CD4-positive, CD25-positive, alpha-beta regulatory T cell (primary cell): Measurements from ENCODE around the gene LRRC8E. TPM values are rescaled to one million over a fixed set of nuclear protein-coding genes. Genes with fewer than 3 reads are reported as not detected.
A peak's percentile ranks its signal among the peaks of the same experiment; 100 is the strongest.
"Not testable (repeated sequence)": the region's sequence is repeated elsewhere in the genome, so short reads cannot be mapped to it uniquely, and the experiment has no call there.

Source experiments
- ATAC-seq, 2 donors: fragments of 150-1000 bp; cut with Tn5 transposase; one replicate each; pipeline ENCODE4 v1.10.0; 2021; ENCODE audit warnings: low read depth in 2 of 2, moderate number of reproducible peaks in 2 of 2, moderate library complexity in 1 of 2
- DNase-seq, 3 donors: peaks; one replicate each; pipeline versions ENCODE4 v3.0.0 to v3.0.0-alpha.2; 2012 to 2022; ENCODE audit warnings: mixed read lengths in 1 of 3
- H3K27ac ChIP-seq: one replicate; pipeline ENCODE4 v1.7.0; 2013; ENCODE audit warnings: mild to moderate bottlenecking, low read length; ENCODE audit not compliant: insufficient read depth, poor library complexity, severe bottlenecking
- H3K27me3 ChIP-seq: one replicate; pipeline ENCODE4 v1.7.0; 2013; ENCODE audit warnings: low read length; ENCODE audit not compliant: control insufficient read depth, insufficient read depth
- H3K36me3 ChIP-seq: one replicate; pipeline ENCODE4 v1.7.0; 2013; ENCODE audit warnings: mild to moderate bottlenecking, low read length, moderate library complexity; ENCODE audit not compliant: control insufficient read depth, insufficient read depth
- H3K4me1 ChIP-seq: 2 replicates; pipeline ENCODE4 v1.7.0; 2013; ENCODE audit warnings: mild to moderate bottlenecking, low read length; ENCODE audit not compliant: insufficient read depth, control insufficient read depth, poor library complexity, severe bottlenecking
- H3K4me3 ChIP-seq: one replicate; pipeline ENCODE4 v1.7.0; 2013; ENCODE audit warnings: low read depth, mild to moderate bottlenecking, low read length, moderate library complexity
- H3K9me3 ChIP-seq, 2 experiments: 1 replicate in 1 of 2; 2 replicates in 1 of 2; pipeline ENCODE4 v1.7.0; 2013; ENCODE audit warnings: low read length in 2 of 2, mild to moderate bottlenecking in 1 of 2, moderate library complexity in 1 of 2; ENCODE audit not compliant: control insufficient read depth in 2 of 2
- H3K27ac Mint-ChIP-seq, 3 donors: one replicate each; pipeline ENCODE4 v1.8.0; 2020 to 2022; ENCODE audit warnings: mild to moderate bottlenecking in 3 of 3, mixed read lengths in 3 of 3, moderate library complexity in 2 of 3
- H3K27me3 Mint-ChIP-seq: one replicate; pipeline ENCODE4 v1.8.0; 2022; ENCODE audit warnings: mild to moderate bottlenecking, mixed read lengths
- H3K36me3 Mint-ChIP-seq: one replicate; pipeline ENCODE4 v1.8.0; 2020; ENCODE audit warnings: mixed read lengths
- H3K4me1 Mint-ChIP-seq, 4 donors: one replicate each; pipeline ENCODE4 v1.8.0; 2020 to 2022; ENCODE audit warnings: mixed read lengths in 4 of 4, mild to moderate bottlenecking in 1 of 4
- H3K4me3 Mint-ChIP-seq, 4 donors: one replicate each; pipeline ENCODE4 v1.8.0; 2020 to 2022; ENCODE audit warnings: mild to moderate bottlenecking in 4 of 4, mixed read lengths in 4 of 4, moderate library complexity in 3 of 4
- H3K9me3 Mint-ChIP-seq, 7 donors: one replicate each; pipeline ENCODE4 v1.8.0; 2020 to 2022; ENCODE audit warnings: mixed read lengths in 7 of 7, mild to moderate bottlenecking in 3 of 7, moderate library complexity in 2 of 7
- polyA plus RNA-seq, 4 donors: library from polyadenylated mRNA; unstranded; fragments of 300-500 nt; fragmentation: Illumina TruSeq; gene quantifications; one replicate each; pipeline ENCODE4 v1.2.3, GENCODE V29; 2021
- total RNA-seq: library from RNA; stranded (reverse); gene quantifications from one replicate; pipeline ENCODE4 v1.2.3, GENCODE V29; 2022

The LRRC8E gene
- total and polyA plus RNA-seq, 5 donors from 2014 or later = not detected

- H3K27ac Mint-ChIP-seq = peak within 1 kb of the TSS in 1 of 3 donors; percentile 89
- H3K4me1 ChIP-seq = peaks cover 29% of the 10 kb centered on the region
- no peak for DNase-seq
- H3K36me3 ChIP-seq = peaks cover 19% of the 10 kb centered on the region
- no peak within 1 kb of the TSS for H3K4me3 ChIP-seq
- H3K27ac ChIP-seq = no peak within 1 kb of the TSS
- no peaks in the 10 kb centered on the region for H3K9me3 Mint-ChIP-seq
- ATAC-seq = no peak
- no peaks in the 10 kb centered on the region for H3K9me3 ChIP-seq
- H3K4me3 Mint-ChIP-seq = peak within 1 kb of the TSS; percentile 55 to 83 (median 65)
- peaks cover 11% of the 10 kb centered on the region for H3K27me3 ChIP-seq
- H3K27me3 Mint-ChIP-seq = peaks cover 36% of the 10 kb centered on the region
- H3K4me1 Mint-ChIP-seq = peaks cover 0 to 29% (median 6%) of the 10 kb centered on the region in 4 donors
- H3K36me3 Mint-ChIP-seq = peaks cover 14% of the 10 kb centered on the region
Observed at GRCh38 chr19:7914598-7915045, 26.3 kb downstream of the LRRC8E start, which contains the start of gene TGFBR3L. Gene TGFBR3L (plus strand): TSS chr19:7914830.

GRCh38 chr19:7915250-7916102, 27.2 kb downstream of the LRRC8E start:
- H3K27me3 ChIP-seq = peaks cover 11% of the 10 kb centered on the region
- no peak for ATAC-seq
- peak overlapping the region in 1 of 3 donors; percentile 89 for H3K27ac Mint-ChIP-seq
- peak overlapping the region; percentile 32 to 83 (median 64) for H3K4me3 Mint-ChIP-seq
- no peak overlapping the region for H3K27ac ChIP-seq
- H3K9me3 Mint-ChIP-seq = peaks cover 0 to 2% (median 0%) of the 10 kb centered on the region in 7 donors
- H3K4me1 Mint-ChIP-seq = peaks cover 0 to 35% (median 11%) of the 10 kb centered on the region in 4 donors
- peaks cover 34% of the 10 kb centered on the region for H3K4me1 ChIP-seq
- no peaks in the 10 kb centered on the region for H3K9me3 ChIP-seq
- peaks cover 16% of the 10 kb centered on the region for H3K36me3 ChIP-seq
- DNase-seq = no peak
- no peak overlapping the region for H3K4me3 ChIP-seq
- H3K27me3 Mint-ChIP-seq = peaks cover 43% of the 10 kb centered on the region
- H3K36me3 Mint-ChIP-seq = peaks cover 14% of the 10 kb centered on the region

GRCh38 chr19:7916103-7916954, 28.0 kb downstream of the LRRC8E start:
- H3K36me3 ChIP-seq = peaks cover 9% of the 10 kb centered on the region
- DNase-seq = peak; percentile 44 to 49 (median 47)
- peaks cover 39% of the 10 kb centered on the region for H3K4me1 ChIP-seq
- Mint-ChIP-seq H3K4me3 (peak overlapping the region; percentile 26 to 83 (median 52)), H3K27ac (no peak overlapping the region), H3K27me3 (peaks cover 43% of the 10 kb centered on the region), H3K36me3 (peaks cover 9% of the 10 kb centered on the region), H3K9me3 (peaks cover 0 to 2% (median 0%) of the 10 kb centered on the region in 7 donors), H3K4me1 (peaks cover 0 to 40% (median 16%) of the 10 kb centered on the region in 4 donors)
- ATAC-seq = no peak
- no peak overlapping the region for H3K27ac ChIP-seq
- no peaks in the 10 kb centered on the region for H3K9me3 ChIP-seq
- H3K27me3 ChIP-seq = peaks cover 11% of the 10 kb centered on the region
- no peak overlapping the region for H3K4me3 ChIP-seq

GRCh38 chr19:7916955-7917266, 28.6 kb downstream of the LRRC8E start:
- DNase-seq = no peak
- H3K4me1 ChIP-seq = peaks cover 45% of the 10 kb centered on the region
- Mint-ChIP-seq H3K27me3 (peaks cover 43% of the 10 kb centered on the region), H3K4me3 (peak overlapping the region; percentile 64 to 82 (median 80)), H3K27ac (peak overlapping the region in 1 of 3 donors; percentile 63), H3K4me1 (peaks cover 0 to 43% (median 18%) of the 10 kb centered on the region in 4 donors), H3K36me3 (peaks cover 6% of the 10 kb centered on the region), H3K9me3 (peaks cover 0 to 2% (median 0%) of the 10 kb centered on the region in 7 donors)
- no peak overlapping the region for H3K4me3 ChIP-seq
- peaks cover 11% of the 10 kb centered on the region for H3K27me3 ChIP-seq
- ATAC-seq = no peak
- no peak overlapping the region for H3K27ac ChIP-seq
- H3K9me3 ChIP-seq = no peaks in the 10 kb centered on the region
- peaks cover 3% of the 10 kb centered on the region for H3K36me3 ChIP-seq

GRCh38 chr19:7917267-7918061, 29.2 kb downstream of the LRRC8E start:
- Mint-ChIP-seq H3K4me3 (peak overlapping the region; percentile 79 to 89 (median 82)), H3K9me3 (peaks cover 0 to 2% (median 0%) of the 10 kb centered on the region in 7 donors), H3K27ac (peak overlapping the region in 2 of 3 donors; percentile 59 to 63), H3K27me3 (peaks cover 43% of the 10 kb centered on the region), H3K36me3 (peaks cover 7% of the 10 kb centered on the region), H3K4me1 (peaks cover 0 to 48% (median 18%) of the 10 kb centered on the region in 4 donors)
- peaks cover 11% of the 10 kb centered on the region for H3K27me3 ChIP-seq
- H3K27ac ChIP-seq = no peak overlapping the region
- DNase-seq (peak; percentile 34 to 58 (median 57)), ATAC-seq (peak in 1 of 2 donors; percentile 9)
- H3K36me3 ChIP-seq = no peaks in the 10 kb centered on the region
- H3K4me3 ChIP-seq = no peak overlapping the region
- no peaks in the 10 kb centered on the region for H3K9me3 ChIP-seq
- H3K4me1 ChIP-seq = peaks cover 51% of the 10 kb centered on the region

- Mint-ChIP-seq H3K27ac (peak overlapping the region in 2 of 3 donors; percentile 59 to 73), H3K4me3 (peak overlapping the region; percentile 30 to 89 (median 66)), H3K4me1 (peaks cover 0 to 51% (median 19%) of the 10 kb centered on the region in 4 donors), H3K27me3 (peaks cover 43% of the 10 kb centered on the region)
- H3K36me3 Mint-ChIP-seq, H3K9me3 Mint-ChIP-seq, H3K9me3 ChIP-seq, DNase-seq, H3K4me3 ChIP-seq, H3K27ac ChIP-seq, ATAC-seq, H3K36me3 ChIP-seq: not testable (repeated sequence)
- Histone ChIP-seq H3K27me3 (peaks cover 11% of the 10 kb centered on the region), H3K4me1 (peaks cover 51% of the 10 kb centered on the region)
Observed at GRCh38 chr19:7918062-7918614, 29.8 kb downstream of the LRRC8E start.
